HUES6 (cell line): ENCODE measurements around the gene PHKG1.
"Not testable (repeated sequence)": the region's sequence is repeated elsewhere in the genome, so short reads cannot be mapped to it uniquely, and the experiment has no call there.

Source experiments
- H3K27ac ChIP-seq: 2 replicates; pipeline ENCODE4 v1.7.0; 2013; ENCODE audit warnings: low read depth, mild to moderate bottlenecking, low read length, inconsistent platforms
- H3K27me3 ChIP-seq: 2 replicates; pipeline ENCODE4 v1.6.1; 2013; ENCODE audit warnings: low read length; ENCODE audit not compliant: control insufficient read depth, insufficient read depth
- H3K36me3 ChIP-seq: 2 replicates; pipeline ENCODE4 v1.6.1; 2013; ENCODE audit warnings: low read length; ENCODE audit not compliant: control insufficient read depth, insufficient read depth
- H3K4me1 ChIP-seq: 2 replicates; pipeline ENCODE4 v1.6.1; 2013; ENCODE audit warnings: low read length; ENCODE audit not compliant: control insufficient read depth, insufficient read depth
- H3K4me3 ChIP-seq: 2 replicates; pipeline ENCODE4 v1.5.1; 2013; ENCODE audit warnings: low read depth, low read length
- H3K9ac ChIP-seq: one replicate; pipeline ENCODE4 v1.6.1; 2013; ENCODE audit warnings: mild to moderate bottlenecking, low read length
- H3K9me3 ChIP-seq: 2 replicates; pipeline ENCODE4 v1.6.1; 2013; ENCODE audit warnings: low read depth, low read length; ENCODE audit not compliant: control insufficient read depth, insufficient read depth

Gene PHKG1

GRCh38 chr7:56033671-56034432, 58.9 kb downstream of the PHKG1 start:
- peak overlapping the region; percentile 68 for H3K27ac ChIP-seq
- peak overlapping the region; percentile 61 for H3K9ac ChIP-seq
- H3K4me1 ChIP-seq: no peaks in the 10 kb centered on the region
- no peaks in the 10 kb centered on the region for H3K9me3 ChIP-seq
- peak overlapping the region; percentile 73 for H3K4me3 ChIP-seq
- peaks cover 31% of the 10 kb centered on the region for H3K36me3 ChIP-seq
- no peaks in the 10 kb centered on the region for H3K27me3 ChIP-seq

GRCh38 chr7:56032578-56032977, 60.2 kb downstream of the PHKG1 start:
- H3K27me3 ChIP-seq, H3K27ac ChIP-seq, H3K4me1 ChIP-seq, H3K9ac ChIP-seq, H3K9me3 ChIP-seq: not testable (repeated sequence)
- peak overlapping the region; percentile 73; the same call in 1 of the 2 replicates for H3K4me3 ChIP-seq
- H3K36me3 ChIP-seq: peaks cover 40% of the 10 kb centered on the region

GRCh38 chr7:56031556-56031955, 61.2 kb downstream of the PHKG1 start:
- not testable (repeated sequence) for H3K27ac ChIP-seq, H3K4me3 ChIP-seq
- peaks cover 44% of the 10 kb centered on the region for H3K36me3 ChIP-seq

GRCh38 chr7:56030340-56030739, 62.4 kb downstream of the PHKG1 start:
- Histone ChIP-seq H3K27me3 (no peaks in the 10 kb centered on the region), H3K4me3 (no peak overlapping the region), H3K4me1 (no peaks in the 10 kb centered on the region), H3K27ac (no peak overlapping the region), H3K9ac (no peak overlapping the region), H3K36me3 (peaks cover 50% of the 10 kb centered on the region), H3K9me3 (no peaks in the 10 kb centered on the region)

More at GRCh38 chr7:56031556-56031955, 61.2 kb downstream of the PHKG1 start:
- not testable (repeated sequence) for H3K4me1 ChIP-seq, H3K27me3 ChIP-seq, H3K9me3 ChIP-seq, H3K9ac ChIP-seq
